Measurements from ENCODE around the gene MAGOH. TPM values are rescaled to one million over a fixed set of nuclear protein-coding genes. Genes with fewer than 3 reads are reported as not detected.
A peak's percentile ranks its signal among the peaks of the same experiment; 100 is the strongest.

MAGOH gene
- total and polyA plus RNA-seq, 8 donors: 2.9 to 105 (median 52.3) TPM

DNA sequence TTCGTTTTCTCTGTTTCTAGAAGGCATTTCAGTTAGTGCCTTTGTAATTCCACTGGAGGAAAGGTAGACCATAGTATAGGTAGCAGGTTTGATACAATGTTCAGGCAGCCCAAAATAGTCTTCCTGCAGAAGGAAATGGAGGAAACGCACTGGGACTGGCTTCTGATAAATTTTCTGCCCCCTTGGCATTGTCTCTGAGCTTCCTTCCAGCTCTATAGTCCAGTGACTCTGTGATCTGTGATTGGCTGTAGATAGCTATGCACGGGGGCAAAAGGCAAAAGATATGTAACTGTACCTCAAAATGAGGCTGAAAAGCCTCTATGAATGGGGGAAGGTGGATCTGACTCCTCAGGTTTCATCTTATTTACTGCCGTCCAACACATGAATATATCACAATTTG lies 5.8 kb upstream of the MAGOH start:
- no peaks in the 10 kb centered on the region for H3K36me3 ChIP-seq
- intact Hi-C loops (cut with DNase I; ENCODE audit: low total_unique reads): no loop called here
- no peaks in the 10 kb centered on the region for H3K27me3 ChIP-seq
- H3K9me3 ChIP-seq: no peaks in the 10 kb centered on the region
- TF ChIP-seq EP300 (IDR thresholded peaks at IDR 0.05): no peak
- TF ChIP-seq POLR2AphosphoS5 (IDR thresholded peaks at IDR 0.05): no peak
- TF ChIP-seq, protein P1, sequence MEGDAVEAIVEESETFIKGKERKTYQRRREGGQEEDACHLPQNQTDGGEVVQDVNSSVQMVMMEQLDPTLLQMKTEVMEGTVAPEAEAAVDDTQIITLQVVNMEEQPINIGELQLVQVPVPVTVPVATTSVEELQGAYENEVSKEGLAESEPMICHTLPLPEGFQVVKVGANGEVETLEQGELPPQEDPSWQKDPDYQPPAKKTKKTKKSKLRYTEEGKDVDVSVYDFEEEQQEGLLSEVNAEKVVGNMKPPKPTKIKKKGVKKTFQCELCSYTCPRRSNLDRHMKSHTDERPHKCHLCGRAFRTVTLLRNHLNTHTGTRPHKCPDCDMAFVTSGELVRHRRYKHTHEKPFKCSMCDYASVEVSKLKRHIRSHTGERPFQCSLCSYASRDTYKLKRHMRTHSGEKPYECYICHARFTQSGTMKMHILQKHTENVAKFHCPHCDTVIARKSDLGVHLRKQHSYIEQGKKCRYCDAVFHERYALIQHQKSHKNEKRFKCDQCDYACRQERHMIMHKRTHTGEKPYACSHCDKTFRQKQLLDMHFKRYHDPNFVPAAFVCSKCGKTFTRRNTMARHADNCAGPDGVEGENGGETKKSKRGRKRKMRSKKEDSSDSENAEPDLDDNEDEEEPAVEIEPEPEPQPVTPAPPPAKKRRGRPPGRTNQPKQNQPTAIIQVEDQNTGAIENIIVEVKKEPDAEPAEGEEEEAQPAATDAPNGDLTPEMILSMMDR (IDR thresholded peaks at IDR 0.05): no peak
- no peak for TF ChIP-seq POLR2A (IDR thresholded peaks at IDR 0.05)
- H3K4me1 ChIP-seq: peaks cover 2 to 3% (median 2%) of the 10 kb centered on the region in 4 donors
- no peak for DNase-seq
- H3K4me3 ChIP-seq: no peak overlapping the region
- H3K27ac ChIP-seq: no peak overlapping the region
- WGBS, 5 donors: 31 to 38% (median 37%) methylated on average over 4 of the region's 4 CpGs

DNA sequence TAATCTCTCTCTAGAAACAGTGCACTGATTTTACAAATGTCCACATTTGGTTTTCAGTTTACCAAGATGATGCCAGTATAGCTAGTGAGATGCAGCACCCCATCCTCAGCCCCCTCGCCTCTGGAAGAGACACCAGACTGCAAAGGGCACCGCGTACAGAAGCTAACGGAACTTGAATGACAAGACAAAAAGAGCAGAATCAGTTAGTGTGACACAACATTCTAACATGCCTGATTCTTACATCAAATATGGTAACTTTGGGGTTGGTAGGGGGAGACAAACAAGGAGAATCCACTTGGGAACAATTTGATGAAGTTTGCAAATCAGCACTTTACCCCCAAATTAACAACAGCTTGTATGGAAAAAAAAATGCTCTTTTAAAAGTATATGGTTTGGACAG lies 4.1 kb upstream of the MAGOH start:
- Histone ChIP-seq H3K4me1 (peaks cover 11 to 14% (median 13%) of the 10 kb centered on the region in 4 donors), H3K4me3 (no peak overlapping the region), H3K27me3 (no peaks in the 10 kb centered on the region), H3K36me3 (no peaks in the 10 kb centered on the region), H3K9me3 (no peaks in the 10 kb centered on the region), H3K27ac (no peak overlapping the region)
- intact Hi-C loops (cut with DNase I; ENCODE audit: low total_unique reads): no loop called here
- TF ChIP-seq POLR2AphosphoS5 (IDR thresholded peaks at IDR 0.05) (no peak), POLR2A (IDR thresholded peaks at IDR 0.05) (no peak), EP300 (IDR thresholded peaks at IDR 0.05) (no peak)
- TF ChIP-seq, protein P1 (IDR thresholded peaks at IDR 0.05): no peak
- 75 to 86% (median 81%) methylated on average over 4 of the region's 4 CpGs for WGBS, 5 donors
- DNase-seq: no peak

DNA sequence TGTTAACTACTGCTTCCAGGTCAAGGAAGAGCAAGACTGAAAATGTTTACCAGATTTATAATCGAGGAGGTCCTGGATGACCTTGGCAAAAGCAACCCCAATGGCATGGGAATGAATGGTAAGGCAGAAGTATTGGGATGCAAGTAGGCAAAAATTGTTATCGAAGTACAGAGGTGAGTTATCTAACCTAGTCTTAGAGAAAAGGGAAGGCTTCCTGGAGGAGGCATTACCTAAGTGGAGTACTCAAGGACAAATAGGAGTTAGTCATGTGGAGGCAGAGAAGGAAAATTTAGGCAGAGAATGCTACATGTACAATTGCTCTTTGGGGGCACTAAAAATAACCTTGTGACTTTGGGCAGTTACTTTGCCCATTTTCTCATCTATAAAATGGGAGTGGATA lies 3.5 kb upstream of the MAGOH start:
- no peak for TF ChIP-seq POLR2AphosphoS5 (IDR thresholded peaks at IDR 0.05)
- Histone ChIP-seq H3K4me1 (peaks cover 17 to 19% (median 19%) of the 10 kb centered on the region in 4 donors), H3K27me3 (no peaks in the 10 kb centered on the region), H3K4me3 (no peak overlapping the region), H3K36me3 (no peaks in the 10 kb centered on the region), H3K9me3 (no peaks in the 10 kb centered on the region), H3K27ac (no peak overlapping the region)
- no peak for DNase-seq
- intact Hi-C loops (cut with DNase I; ENCODE audit: low total_unique reads): no loop called here
- WGBS, 5 donors: 90 to 93% (median 92%) methylated on average over 2 of the region's 2 CpGs

DNA sequence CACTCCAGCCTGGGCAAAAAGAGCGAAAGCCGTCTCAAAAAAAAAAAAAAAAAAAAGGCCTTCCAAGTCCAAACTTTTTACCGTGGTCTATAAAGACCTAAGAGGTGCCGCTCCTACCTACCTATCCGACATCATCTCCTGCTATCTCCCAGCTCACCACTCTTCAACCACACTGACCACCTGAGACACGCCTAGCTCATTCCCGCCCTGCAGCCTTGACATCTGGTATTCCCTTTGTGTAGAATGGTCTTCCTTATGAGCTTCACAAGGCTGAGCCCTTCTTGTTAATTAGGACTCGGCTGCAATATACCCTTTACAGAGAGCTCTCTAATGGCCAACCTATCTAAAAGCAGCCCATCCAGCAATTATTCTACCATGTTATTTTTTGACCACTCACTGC lies 680 bp downstream of the MAGOH start:
- H3K27ac ChIP-seq: peak overlapping the region in 4 of 5 donors; percentile 80 to 89 (median 86)
- no peak for DNase-seq
- intact Hi-C loops (cut with DNase I; ENCODE audit: low total_unique reads): no loop called here
- TF ChIP-seq EP300 (IDR thresholded peaks at IDR 0.05) (no peak), POLR2AphosphoS5 (IDR thresholded peaks at IDR 0.05) (no peak), POLR2A (IDR thresholded peaks at IDR 0.05) (no peak)
- TF ChIP-seq, protein P1 (IDR thresholded peaks at IDR 0.05): no peak
- H3K4me1 ChIP-seq: peaks cover 21 to 38% (median 32%) of the 10 kb centered on the region in 4 donors
- H3K9me3 ChIP-seq: no peaks in the 10 kb centered on the region
- no peaks in the 10 kb centered on the region for H3K27me3 ChIP-seq
- WGBS, 5 donors: 19 to 36% (median 30%) methylated on average over 8 of the region's 8 CpGs
- peak overlapping the region; percentile 78 to 99 (median 87) for H3K4me3 ChIP-seq
- H3K36me3 ChIP-seq: peaks cover 23 to 38% (median 36%) of the 10 kb centered on the region in 4 donors

DNA sequence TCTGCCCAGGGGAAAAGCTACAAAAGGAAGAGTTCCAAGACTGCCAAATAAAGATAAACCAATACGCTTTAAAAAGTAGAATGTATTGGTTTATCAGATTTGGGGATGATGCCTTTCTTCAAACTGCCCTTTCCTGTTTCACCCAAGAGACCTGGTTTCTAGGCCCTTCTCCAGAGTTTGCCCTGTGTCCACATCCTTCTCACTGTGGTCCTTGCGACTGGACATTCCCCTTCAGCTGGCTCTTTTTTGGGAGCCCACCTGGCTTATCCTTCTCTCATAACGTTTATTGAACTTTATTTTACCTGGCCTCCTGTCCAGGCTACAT lies 17.4 kb downstream of the MAGOH start:
- TF ChIP-seq EP300 (IDR thresholded peaks at IDR 0.05): no peak
- TF ChIP-seq, protein P1 (IDR thresholded peaks at IDR 0.05): no peak
- no peak for TF ChIP-seq POLR2AphosphoS5 (IDR thresholded peaks at IDR 0.05)
- TF ChIP-seq POLR2A (IDR thresholded peaks at IDR 0.05): no peak
- H3K27me3 ChIP-seq: no peaks in the 10 kb centered on the region
- no peaks in the 10 kb centered on the region for H3K9me3 ChIP-seq
- DNase-seq: no peak
- peak overlapping the region; percentile 97 to 99 (median 98) for H3K27ac ChIP-seq
- peaks cover 10 to 33% (median 29%) of the 10 kb centered on the region in 4 donors for H3K36me3 ChIP-seq
- H3K4me3 ChIP-seq: peak overlapping the region; percentile 61 to 79 (median 72)
- peaks cover 10 to 28% (median 19%) of the 10 kb centered on the region in 4 donors for H3K4me1 ChIP-seq
- WGBS, 5 donors: 24 to 37% (median 32%) methylated on average over 3 of the region's 3 CpGs
- intact Hi-C loops (cut with DNase I; ENCODE audit: low total_unique reads): no loop called here

Measured in stomach (tissue), 9 donors.